ENCODE results near the gene SLC41A1. TPM values are rescaled to one million over a fixed set of nuclear protein-coding genes. Genes with fewer than 3 reads are reported as not detected.
"Not testable (repeated sequence)": the region's sequence is repeated elsewhere in the genome, so short reads cannot be mapped to it uniquely, and the experiment has no call there.

Gene SLC41A1
- total RNA-seq, 4 donors from 2014 or later = 20.9 to 38.7 (median 29.1) TPM

- H3K9me3 ChIP-seq = no peaks in the 10 kb centered on the region
- TF ChIP-seq POLR2A (IDR thresholded peaks at IDR 0.05) = no peak
- no peak for TF ChIP-seq EP300 (IDR thresholded peaks at IDR 0.05)
- no peak for TF ChIP-seq POLR2AphosphoS5 (IDR thresholded peaks at IDR 0.05)
- no CpG with 5 or more reads among the region's 1 CpG for WGBS, 2 donors (ENCODE audit: low coverage in 1 of 2)
- H3K4me3 ChIP-seq = no peak overlapping the region
- no peaks in the 10 kb centered on the region for H3K36me3 ChIP-seq
- no peak for ATAC-seq
- H3K27ac ChIP-seq = peak overlapping the region in 1 of 4 donors; percentile 3
- no peaks in the 10 kb centered on the region for H3K4me1 ChIP-seq
- H3K27me3 ChIP-seq = no peaks in the 10 kb centered on the region
These were observed 14.6 kb upstream of the SLC41A1 start for GRCh38 chr1:205827623-205828022.

GRCh38 chr1:205826995-205827394, 14.0 kb upstream of the SLC41A1 start:
- no peaks in the 10 kb centered on the region for H3K36me3 ChIP-seq
- no peaks in the 10 kb centered on the region for H3K4me1 ChIP-seq
- ATAC-seq = no peak
- H3K4me3 ChIP-seq = no peak overlapping the region
- 47 to 61% methylated on average over 2 to 3 of the region's 3 CpGs for WGBS, 2 donors (ENCODE audit: low coverage in 1 of 2)
- no peaks in the 10 kb centered on the region for H3K9me3 ChIP-seq
- H3K27ac ChIP-seq = peak overlapping the region in 1 of 4 donors; percentile 3
- H3K27me3 ChIP-seq = no peaks in the 10 kb centered on the region
- TF ChIP-seq POLR2AphosphoS5 (IDR thresholded peaks at IDR 0.05) (no peak), CTCF (IDR thresholded peaks at IDR 0.05) (no peak), EP300 (IDR thresholded peaks at IDR 0.05) (no peak), POLR2A (IDR thresholded peaks at IDR 0.05) (no peak)

- no peak overlapping the region for H3K27ac ChIP-seq
- no peaks in the 10 kb centered on the region for H3K9me3 ChIP-seq
- WGBS, 2 donors (ENCODE audit: low coverage in 1 of 2) = 14 to 64% methylated on average over 1 to 5 of the region's 8 CpGs
- TF ChIP-seq POLR2A (IDR thresholded peaks at IDR 0.05) = no peak
- no peak for TF ChIP-seq POLR2AphosphoS5 (IDR thresholded peaks at IDR 0.05)
- no peak for TF ChIP-seq CTCF (IDR thresholded peaks at IDR 0.05)
- no peak for TF ChIP-seq EP300 (IDR thresholded peaks at IDR 0.05)
- no peaks in the 10 kb centered on the region for H3K27me3 ChIP-seq
- H3K4me1 ChIP-seq = no peaks in the 10 kb centered on the region
- ATAC-seq = no peak
- no peaks in the 10 kb centered on the region for H3K36me3 ChIP-seq
- H3K4me3 ChIP-seq = no peak overlapping the region
These were observed 13.2 kb upstream of the SLC41A1 start for GRCh38 chr1:205826016-205826806.

GRCh38 chr1:205824180-205824579, 11.2 kb upstream of the SLC41A1 start:
- no peak for TF ChIP-seq POLR2A (IDR thresholded peaks at IDR 0.05)
- no peak for TF ChIP-seq CTCF (IDR thresholded peaks at IDR 0.05)
- Histone ChIP-seq H3K9me3 (no peaks in the 10 kb centered on the region), H3K27ac (no peak overlapping the region), H3K4me3 (no peak overlapping the region), H3K4me1 (no peaks in the 10 kb centered on the region), H3K36me3 (no peaks in the 10 kb centered on the region), H3K27me3 (no peaks in the 10 kb centered on the region)
- 89 to 96% methylated on average over 3 to 5 of the region's 5 CpGs for WGBS, 2 donors (ENCODE audit: low coverage in 1 of 2)
- no peak for ATAC-seq

- H3K4me1 ChIP-seq, ATAC-seq, H3K27ac ChIP-seq, H3K9me3 ChIP-seq, H3K4me3 ChIP-seq, H3K36me3 ChIP-seq, H3K27me3 ChIP-seq: not testable (repeated sequence)
- 86% methylated on average over 1 to 2 of the region's 2 CpGs for WGBS, 2 donors (ENCODE audit: low coverage in 1 of 2)
These were observed 10.3 kb upstream of the SLC41A1 start for GRCh38 chr1:205823260-205823659.

- WGBS, 2 donors (ENCODE audit: low coverage in 1 of 2) = 81 to 91% methylated on average over 2 of the region's 2 CpGs
- H3K27ac ChIP-seq = no peak overlapping the region
- no peaks in the 10 kb centered on the region for H3K9me3 ChIP-seq
- no peaks in the 10 kb centered on the region for H3K27me3 ChIP-seq
- H3K36me3 ChIP-seq = no peaks in the 10 kb centered on the region
- H3K4me1 ChIP-seq = no peaks in the 10 kb centered on the region
- ATAC-seq = no peak
- H3K4me3 ChIP-seq = no peak overlapping the region
- no peak for TF ChIP-seq POLR2AphosphoS5 (IDR thresholded peaks at IDR 0.05)
- no peak for TF ChIP-seq EP300 (IDR thresholded peaks at IDR 0.05)
- no peak for TF ChIP-seq POLR2A (IDR thresholded peaks at IDR 0.05)
- TF ChIP-seq CTCF (IDR thresholded peaks at IDR 0.05) = no peak
These were observed 9.4 kb upstream of the SLC41A1 start for GRCh38 chr1:205822397-205822796.

Data from gastroesophageal sphincter (tissue), 4 donors.